Dermis microvascular lymphatic vessel endothelial cell (primary cell): ENCODE measurements around the gene SPRYD3. TPM values are rescaled to one million over a fixed set of nuclear protein-coding genes. Genes with fewer than 3 reads are reported as not detected.

ENCODE experiments used
- DNase-seq, 2 donors: peaks; one replicate each; pipeline versions ENCODE4 v3.0.0 to v3.0.0-alpha.2; 2010; ENCODE audit warnings: low read depth in 2 of 2
- total RNA-seq: library from RNA; depleted of rRNA; stranded (reverse); fragments of >200 nt; gene quantifications from 2 replicates; pipeline ENCODE4 v1.2.1, GENCODE V29; 2014

SPRYD3 gene
- total RNA-seq, 1 donor from 2014 or later, result 9.8 TPM

GRCh38 chr12:53063708-53064612, 15.2 kb downstream of the SPRYD3 start:
- DNase-seq, result no peak

GRCh38 chr12:53062977-53063707, 16.0 kb downstream of the SPRYD3 start:
- no peak for DNase-seq

GRCh38 chr12:53062011-53062961, 16.9 kb downstream of the SPRYD3 start:
- DNase-seq, result no peak

- DNase-seq, result no peak
Measured at GRCh38 chr12:53061404-53062010, 17.7 kb downstream of the SPRYD3 start.

GRCh38 chr12:53060721-53061276, 18.4 kb downstream of the SPRYD3 start:
- DNase-seq, result no peak

- no peak for DNase-seq
Measured at GRCh38 chr12:53060064-53060720, 19.0 kb downstream of the SPRYD3 start.

GRCh38 chr12:53059434-53060063, 19.6 kb downstream of the SPRYD3 start:
- no peak for DNase-seq

- DNase-seq, result no peak
Measured at GRCh38 chr12:53058674-53059433, 20.3 kb downstream of the SPRYD3 start.

GRCh38 chr12:53057816-53058500, 21.2 kb downstream of the SPRYD3 start:
- DNase-seq, result no peak

GRCh38 chr12:53056901-53057300, 22.3 kb downstream of the SPRYD3 start:
- no peak for DNase-seq

- DNase-seq, result no peak
Measured at GRCh38 chr12:53056296-53056695, 22.9 kb downstream of the SPRYD3 start.

GRCh38 chr12:53055471-53056266, 23.5 kb downstream of the SPRYD3 start:
- DNase-seq, result no peak

GRCh38 chr12:53054112-53054878, 24.9 kb downstream of the SPRYD3 start:
- DNase-seq, result peak; percentile 80 to 88

GRCh38 chr12:53053218-53054111, 25.7 kb downstream of the SPRYD3 start:
- peak in 1 of 2 donors; percentile 36 for DNase-seq

GRCh38 chr12:53052419-53053217, 26.6 kb downstream of the SPRYD3 start:
- peak in 1 of 2 donors; percentile 77 for DNase-seq
